HG03060 (cell line): Measurements from ENCODE around the gene PGC.

Experiments used
- ATAC-seq: cut with Tn5 transposase; IDR thresholded peaks from one replicate; pipeline ENCODE4 v1.9.1; 2021; ENCODE audit warnings: low read depth, moderate number of reproducible peaks; ENCODE audit not compliant: unreplicated experiment

The PGC gene

DNA sequence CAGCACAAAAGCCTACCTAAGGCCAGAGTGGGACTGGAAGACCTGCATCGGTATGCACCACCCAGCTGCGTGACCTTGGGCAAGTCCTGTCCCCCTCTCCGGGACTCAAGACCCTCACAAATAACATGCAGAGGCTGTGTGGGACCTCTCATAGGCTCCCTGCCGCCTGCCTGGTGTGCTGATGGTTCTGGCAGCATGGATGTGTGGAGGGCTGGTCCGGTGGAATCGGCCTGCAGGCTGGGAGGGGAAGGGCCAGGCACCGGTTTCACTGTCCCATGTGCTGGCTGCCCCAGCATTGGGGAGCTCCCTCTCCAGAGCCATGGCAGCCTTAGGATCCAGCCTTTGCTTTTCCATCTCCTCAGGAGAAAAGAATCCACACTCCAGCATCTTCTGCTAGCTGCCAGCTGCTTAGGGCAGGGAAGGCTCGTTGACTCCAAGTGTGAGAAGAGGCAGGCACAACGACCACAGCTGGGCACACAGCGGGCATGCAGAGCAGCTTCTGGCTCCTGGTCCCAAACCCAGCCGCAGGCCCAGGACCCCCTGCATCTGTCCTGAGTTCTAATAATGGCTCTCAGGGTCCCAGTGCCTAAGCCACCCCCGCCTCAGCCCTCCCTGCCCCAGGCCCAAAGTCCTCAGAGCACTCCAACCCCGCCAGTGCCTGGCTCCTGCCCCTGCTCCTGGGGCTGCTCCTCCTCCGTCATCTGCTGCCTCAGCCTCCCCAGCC, 44.3 kb downstream of the PGC start:
- ATAC-seq = no peak

DNA sequence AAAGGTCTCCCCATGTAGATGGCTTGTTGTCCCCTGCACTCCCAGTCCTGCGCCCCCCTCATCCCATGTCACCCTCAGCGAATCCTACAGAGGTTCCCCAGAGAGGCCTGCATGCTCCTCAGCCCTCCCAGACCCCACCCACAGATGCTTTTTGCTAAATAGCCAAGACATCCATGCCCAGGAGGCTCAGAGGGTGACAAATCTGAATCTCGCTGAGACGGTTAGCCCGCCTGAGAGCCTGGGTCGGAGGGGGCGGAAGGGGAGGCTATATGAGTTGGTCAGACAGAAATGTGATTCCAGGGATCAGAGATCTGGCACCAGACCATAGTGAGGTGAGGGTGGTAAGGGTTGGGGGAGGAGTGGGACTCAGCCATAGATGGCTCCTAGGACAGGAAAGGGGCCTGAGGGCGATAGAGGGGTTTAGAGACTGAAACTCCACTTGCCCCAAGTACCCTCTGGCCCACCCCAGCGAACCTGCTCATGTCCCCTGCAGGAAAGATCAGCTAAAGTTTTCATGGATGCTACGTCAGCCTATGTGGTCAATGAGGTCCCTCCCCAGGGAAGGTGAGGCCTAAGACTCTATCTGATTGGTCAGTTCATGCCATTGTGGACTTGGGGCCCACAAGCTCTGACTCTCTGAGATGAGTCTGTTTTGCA, 45.0 kb downstream of the PGC start:
- no peak for ATAC-seq

DNA sequence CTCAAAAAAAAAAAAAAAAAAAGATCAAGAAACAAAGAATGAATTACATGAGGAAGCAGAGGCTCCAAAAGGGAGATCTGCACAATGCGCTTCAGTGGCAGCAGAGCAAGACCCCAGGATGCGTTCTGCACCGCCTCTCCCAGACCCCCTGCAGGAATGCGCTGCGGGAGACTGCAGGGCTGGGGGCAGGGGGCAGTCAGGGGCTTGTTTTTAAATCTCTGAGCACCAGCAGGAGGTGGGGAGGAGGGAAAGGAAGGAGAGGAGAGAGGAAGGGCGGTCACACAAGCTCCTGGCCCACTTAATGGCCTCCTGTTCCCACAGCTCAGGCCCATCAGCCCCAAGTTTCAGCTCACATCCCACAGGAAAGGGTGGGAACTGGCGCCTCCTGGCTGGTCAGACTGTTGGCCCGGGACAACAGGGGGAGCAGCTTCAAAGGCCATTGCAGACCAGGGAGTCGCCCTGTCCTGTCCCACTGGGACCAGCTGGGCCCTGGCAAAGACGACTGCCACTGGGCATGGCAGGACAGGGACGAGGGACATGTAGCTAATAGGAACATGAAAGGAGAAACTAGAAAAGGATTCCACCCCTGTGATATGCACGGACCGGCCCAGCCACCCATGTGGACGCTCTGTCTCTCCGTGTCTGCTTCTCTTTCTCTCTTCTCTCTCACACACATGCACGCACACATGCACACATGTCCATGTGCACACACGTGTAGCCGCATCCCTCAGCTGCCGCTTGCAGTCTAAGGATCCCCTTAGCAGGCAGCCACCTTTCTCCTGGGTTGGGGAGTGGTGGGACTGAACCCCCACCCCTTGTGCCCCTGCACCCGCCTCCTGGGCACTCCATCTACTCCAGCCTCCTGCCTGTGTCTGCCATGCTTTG, 46.5 kb downstream of the PGC start:
- no peak for ATAC-seq

DNA sequence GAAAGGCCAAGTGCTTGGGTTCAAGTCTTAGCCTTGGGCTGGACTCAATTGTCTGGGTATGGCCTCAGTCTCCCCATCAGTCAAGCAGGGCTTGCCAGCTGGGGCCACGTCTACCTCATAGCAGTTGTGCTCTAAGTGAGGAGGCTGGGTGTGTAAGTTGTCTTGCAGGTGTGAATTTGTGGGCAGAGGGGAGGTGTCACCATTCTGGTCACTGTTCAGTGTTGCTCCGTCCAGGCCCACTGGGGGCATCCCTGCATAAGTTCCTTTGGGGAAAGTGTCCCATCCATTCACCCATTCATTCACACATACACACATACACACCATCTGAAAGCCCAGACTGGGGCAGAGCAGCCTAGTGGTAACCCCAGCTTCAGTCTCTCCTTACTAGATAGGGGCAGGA, 48.1 kb downstream of the PGC start:
- ATAC-seq = no peak

DNA sequence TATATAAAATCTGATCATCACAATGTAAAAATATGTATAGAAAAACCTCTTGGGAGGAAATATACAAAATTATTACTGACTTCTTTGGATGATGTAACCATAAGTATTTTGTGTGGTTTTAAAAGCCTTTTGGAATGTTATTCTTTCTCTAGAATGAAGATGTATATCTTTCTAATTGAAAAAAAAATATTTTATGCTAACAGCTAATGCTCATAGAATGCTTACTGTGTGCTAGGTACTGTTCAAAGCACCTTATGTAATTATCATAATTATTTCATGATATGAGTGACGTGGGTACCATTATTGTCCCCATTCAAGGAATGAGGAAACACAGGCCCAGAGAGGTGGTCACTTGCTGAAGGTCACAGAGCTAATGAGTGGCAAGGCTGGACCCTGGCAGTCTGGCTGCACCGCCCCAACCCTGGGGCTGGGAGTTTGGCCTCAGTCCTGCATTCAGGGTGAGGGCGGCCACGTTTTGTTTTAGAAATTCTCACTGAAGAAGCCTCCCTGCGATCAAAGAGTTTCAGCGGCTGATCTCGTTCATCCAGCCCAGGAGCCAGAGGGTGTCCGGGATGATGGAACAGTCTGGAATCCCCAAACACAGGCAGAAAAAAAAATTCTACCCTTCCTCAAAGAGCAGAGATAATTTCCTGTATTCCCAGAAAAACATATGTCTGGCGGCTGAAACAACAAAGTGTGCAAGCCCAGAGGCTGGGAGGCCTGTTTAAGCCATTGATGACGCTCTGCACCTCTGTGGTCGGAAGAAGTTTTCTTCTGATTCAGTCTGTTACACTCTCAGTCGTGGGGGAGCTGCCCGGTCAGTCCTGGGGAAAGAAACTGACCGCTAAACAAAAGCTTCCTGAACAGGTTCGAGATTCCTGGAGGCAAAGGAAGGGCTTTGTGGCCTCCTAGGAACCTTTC, 49.1 kb downstream of the PGC start:
- ATAC-seq = no peak

DNA sequence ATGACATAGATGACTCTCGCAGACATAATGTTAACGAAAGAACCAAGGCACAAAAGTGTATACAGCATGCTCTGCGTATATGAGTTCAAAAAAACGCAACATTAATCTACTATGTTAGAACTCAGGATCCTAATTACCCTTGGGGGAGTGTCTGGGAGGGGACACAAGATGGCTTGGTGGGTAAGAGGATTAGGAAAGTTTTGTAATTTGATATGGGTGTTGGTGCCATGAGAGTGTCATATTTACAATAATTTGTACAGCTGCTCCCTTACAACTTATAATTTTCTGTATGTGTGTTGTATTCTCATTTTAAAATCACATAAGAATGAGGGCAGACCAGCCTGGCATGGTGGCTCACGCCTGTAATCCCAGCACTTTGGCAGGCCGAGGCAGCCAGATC, 50.4 kb downstream of the PGC start:
- ATAC-seq = no peak

DNA sequence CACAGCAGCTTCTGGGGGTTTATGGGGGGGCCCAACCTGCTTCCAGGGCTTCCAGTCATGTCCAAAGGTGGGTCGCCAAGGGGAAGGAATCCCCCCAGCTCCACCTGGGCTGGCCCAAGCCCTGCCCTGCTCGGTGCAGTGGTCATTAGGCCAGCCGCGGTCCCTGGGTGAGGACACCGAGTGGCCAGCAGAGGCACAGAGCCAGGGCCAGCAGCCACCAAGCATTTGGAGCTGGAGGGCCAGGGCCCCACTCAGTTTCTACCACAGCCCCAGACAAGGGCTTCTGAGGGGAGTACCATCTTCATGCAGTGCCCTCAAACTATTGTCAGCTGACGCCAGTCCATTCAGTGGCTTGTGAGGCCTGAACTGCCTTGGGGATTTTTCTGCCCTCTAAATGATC, 51.4 kb downstream of the PGC start:
- no peak for ATAC-seq

DNA sequence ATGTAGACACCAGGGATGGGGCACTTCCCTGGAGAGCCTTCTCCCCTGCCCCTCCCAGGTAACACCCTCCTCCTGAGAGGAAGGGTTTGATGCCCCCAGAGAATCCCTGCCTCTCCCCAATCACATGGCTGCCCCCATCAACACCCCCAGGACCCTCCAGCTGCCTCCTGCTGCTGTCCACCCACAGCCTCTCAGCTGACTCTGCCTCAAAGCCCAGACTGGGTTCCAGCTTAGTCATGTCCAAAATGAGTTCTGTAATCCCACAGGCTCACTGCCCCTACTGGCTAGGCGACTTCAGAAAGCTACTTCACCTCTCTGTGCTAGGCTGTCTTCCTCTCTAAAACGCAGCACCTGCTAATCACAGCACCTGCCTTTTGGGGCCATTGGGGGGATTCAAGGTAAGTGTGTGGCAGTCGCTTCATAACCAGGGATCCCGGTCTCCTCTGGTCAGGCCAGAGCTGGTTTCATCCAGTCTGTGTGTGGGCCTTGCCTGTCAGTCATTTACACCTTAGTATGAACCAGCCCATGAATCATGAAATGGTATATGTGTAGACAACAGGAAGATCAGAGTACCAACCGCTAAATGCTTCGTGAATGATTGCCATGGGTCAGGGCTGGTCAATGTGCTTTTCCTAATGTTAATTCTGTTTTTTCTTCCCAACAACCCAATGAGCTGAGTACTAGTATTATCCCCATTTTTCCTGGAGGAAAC, 52.2 kb downstream of the PGC start:
- no peak for ATAC-seq

DNA sequence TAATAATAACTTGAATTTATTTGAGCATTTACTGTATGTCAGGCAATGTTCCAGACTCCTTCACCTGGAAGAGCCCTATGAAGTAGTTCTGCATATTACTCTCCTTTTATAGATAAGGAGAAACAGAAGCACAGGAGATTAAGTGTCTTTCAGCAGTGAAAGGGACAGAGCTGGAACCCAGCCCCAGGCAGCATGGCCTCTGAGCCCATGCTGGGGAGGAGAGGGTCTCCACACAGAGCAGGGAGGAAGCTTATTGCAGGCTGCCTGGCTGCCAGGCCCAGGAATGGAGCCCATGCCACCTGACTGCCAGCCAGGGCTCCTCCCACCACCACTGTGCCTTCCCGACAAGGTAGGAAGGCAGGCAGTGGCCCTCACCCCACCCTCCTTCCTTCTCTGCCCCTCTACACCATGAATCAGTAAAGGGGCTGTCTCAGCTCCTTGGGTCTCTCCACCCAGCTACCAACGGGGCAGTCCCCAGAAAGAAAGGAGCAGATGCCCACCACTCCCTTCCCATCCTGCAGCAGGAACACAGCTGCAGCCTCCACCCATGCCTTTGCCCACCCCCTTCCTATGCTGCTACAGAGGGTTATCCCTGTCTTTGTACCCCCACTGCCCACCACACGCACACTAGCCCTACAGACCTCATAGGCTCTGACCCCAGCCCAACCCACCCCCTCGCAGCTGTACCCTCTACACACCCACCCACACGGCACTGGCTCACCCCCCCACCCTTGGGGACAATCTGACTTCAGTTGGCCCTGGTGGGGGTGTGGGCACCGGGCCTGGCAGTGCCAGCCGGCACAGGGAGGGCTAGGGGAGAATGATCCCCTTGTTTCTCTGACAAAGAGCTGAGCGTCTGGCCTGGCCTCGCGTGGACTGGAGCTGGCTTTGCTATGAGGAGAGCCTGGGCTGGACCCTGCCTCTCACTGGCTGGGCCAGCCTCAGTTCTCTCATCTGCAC, 53.6 kb downstream of the PGC start:
- ATAC-seq = no peak

DNA sequence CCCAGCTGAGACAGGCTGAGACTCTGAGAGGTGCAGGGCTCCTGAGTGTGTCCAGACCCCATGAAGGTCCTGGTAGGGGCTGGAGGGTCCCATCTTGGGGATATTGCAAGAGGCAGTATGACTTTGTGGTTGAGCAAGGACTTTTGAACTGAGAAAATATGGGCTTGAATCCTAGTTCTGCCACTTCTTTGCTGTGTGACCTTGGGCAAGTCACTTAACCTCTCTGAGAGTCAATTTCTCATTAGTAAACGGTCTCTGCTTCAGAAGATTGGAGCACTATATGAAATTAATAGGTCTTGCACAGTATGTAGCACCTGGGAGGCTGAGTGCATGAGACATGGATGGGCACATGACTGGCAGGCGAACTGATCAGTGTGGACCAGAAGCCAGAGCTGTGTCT, 54.5 kb downstream of the PGC start:
- ATAC-seq = no peak

DNA sequence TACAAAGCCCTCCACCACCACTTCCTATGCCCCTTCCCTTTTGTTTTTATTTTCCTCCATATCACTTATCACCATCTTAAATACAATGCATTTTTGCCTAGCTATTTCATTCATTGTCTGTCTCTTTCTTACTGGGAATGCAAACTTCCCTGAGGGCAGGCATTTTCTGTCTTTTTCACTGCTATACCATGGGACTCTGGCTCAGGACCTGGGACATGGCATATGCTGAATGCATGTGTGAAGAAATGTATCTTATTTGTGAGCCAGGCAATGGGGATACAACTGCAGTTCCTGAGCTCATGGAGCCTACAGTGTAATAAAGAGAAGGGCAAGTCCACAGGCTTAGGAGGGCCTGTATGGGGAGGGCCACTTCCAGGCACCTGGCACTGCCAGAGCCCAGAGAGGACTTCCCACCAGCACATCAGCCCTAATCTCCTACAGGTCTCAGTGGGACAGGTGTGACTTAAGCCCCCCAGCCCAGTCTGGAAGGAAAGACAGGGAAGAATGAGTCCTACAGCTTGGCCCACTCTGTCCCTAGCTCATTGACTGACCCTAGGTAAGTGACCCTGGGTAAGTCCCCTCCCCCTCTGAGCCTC, 55.0 kb downstream of the PGC start:
- ATAC-seq = no peak

DNA sequence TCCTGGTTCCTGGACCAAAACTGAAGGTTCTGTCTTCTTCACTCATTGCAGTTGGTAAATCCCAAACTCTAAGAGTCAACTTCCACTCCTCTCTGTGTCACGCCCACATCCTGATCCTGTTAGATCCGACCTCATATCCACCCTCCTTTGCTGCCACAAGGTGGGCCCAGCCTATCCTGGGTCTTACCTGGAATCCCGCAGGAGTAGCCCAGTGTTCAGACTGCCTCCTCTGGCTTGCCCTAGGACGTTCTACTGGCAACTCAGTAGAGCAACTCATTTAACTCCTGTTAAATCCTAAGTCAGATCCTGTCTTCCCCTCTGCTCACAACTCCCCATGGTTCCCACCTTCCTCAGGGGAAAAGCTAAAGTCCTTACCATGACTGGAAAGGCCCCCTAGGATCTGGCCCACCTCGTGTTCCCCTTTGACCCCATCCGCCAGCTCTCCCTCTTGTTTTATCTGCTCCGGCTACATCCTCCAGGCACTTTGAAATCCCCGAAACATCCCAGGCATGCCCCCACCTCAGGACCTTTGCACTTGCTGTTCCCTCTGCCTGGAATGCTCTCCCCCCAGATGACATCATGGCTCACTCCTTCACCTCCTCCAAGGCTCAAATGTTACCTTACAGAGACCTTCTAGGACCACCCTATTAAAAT, 55.6 kb downstream of the PGC start:
- ATAC-seq = no peak

DNA sequence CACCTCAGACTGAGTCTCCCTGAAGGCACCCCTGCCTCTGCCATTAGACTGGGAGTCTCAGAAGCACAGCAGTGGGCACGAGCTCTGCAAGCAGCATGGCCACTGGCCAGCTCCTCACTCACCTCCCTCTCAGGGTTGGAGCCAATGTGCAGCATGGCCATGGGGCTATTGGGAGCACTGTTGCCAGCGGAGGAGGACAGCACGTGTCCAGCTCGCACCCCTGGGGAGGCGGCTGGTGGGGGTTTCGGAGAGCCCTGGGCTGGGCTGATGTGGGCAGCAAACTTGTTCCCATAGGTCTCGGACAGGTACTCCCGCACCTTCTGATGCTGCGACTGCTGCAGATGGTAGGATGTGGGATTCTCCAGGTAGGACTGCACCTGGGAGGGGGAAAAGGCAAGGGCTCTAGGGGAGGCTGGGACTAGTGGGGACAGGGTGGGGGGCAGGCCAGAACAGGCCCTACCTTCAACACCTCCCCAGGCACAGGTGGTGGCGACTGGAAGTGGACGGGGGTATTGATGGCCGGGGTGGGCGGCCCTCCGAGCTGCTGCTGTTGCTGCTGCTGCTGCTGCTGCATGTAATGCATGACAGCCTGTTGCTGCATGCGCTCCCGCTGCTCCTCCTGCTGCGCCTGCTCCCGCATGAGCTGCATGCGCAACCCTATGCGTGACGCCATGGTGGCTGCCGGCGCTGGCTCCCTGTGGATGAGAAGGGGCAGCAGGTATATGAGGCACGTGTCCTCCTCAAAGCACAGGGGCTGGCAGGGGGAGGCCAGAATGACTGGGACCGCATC, 56.5 kb downstream of the PGC start:
- ATAC-seq = no peak

DNA sequence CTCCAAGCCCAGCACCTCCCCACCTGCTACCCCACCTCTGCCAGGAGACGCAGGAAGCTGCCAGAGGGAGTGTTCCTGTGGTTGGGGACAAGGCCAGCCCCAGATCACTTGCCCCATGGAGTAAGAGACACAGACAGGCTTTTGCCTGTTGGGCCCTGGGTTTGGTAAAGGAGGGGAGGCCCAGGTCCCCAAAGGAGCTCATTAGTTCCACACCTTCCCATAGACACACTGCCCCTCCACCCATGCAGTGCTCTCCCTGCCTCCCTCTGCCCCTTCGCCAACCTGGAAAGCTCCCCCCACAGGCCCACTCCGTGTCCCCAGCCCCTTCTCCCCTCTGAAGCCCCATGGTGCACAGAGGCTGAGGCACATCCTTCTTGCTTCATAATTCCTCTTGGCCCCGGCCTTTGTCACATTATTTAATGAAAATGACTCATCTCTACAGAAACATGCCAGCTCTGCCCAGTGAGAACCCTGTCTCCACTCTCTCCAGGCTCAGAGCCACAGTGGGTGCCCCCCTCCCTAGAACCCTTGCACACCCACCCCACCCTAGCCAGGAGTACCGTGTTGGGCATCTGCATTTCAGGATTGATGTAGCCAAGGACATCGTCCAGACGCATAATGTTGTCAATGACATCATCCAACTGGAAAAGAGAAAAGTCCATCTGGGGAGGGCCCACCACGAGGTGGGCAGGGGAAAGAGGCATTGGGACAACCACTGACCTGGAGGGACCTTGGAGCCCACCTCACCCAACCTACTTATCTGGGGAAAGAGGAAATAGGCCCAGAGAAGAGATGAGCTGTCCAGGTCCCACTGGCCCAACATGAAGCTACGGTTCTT, 57.8 kb downstream of the PGC start:
- no peak for ATAC-seq

DNA sequence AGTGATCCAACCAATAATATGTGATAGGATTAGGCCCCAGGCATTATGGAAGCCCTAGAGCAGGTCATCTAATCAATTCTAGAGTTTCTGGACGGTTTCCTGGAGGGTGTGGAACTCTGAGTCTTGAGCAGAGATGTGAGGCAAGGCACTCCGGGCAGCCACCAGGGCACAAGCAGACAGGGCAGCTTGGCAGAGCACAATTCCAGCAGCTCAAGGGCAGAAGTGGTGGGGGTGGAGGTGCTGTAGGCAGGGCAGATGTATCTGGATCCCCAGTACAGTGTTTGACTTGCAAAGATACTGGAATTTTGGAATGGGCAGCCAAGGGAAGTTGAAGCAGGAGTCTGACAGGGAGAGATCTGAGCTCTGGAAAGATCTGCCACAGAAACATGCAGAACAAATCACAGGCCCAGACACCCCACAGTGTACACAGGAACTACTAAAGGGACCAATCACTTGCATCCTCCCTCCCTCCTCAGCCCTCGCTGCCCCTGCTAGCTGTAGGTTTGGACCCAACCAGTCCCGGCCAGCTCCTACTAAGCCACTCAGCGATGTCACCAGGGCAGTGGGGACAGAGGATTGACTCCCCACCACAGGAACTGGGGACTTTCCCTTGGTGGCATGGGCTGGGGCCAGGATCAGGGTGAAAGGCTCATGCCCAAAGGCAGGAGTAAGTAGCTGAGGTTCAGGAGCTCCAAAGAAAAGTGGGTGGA, 58.8 kb downstream of the PGC start:
- no peak for ATAC-seq
